Measurements from ENCODE around the gene ATG9B. TPM values are rescaled to one million over a fixed set of nuclear protein-coding genes. Genes with fewer than 3 reads are reported as not detected.

ATG9B gene
- total RNA-seq, 1 donor from 2014 or later = 0.17 TPM

- intact Hi-C loops (cut with DNase I) = no loop called here
- Histone ChIP-seq H3K27me3 (no peaks in the 10 kb centered on the region), H3K27ac (no peak overlapping the region), H3K4me3 (no peak overlapping the region), H3K4me1 (peaks cover 19% of the 10 kb centered on the region), H3K9me3 (no peaks in the 10 kb centered on the region), H3K36me3 (no peaks in the 10 kb centered on the region)
- DNase-seq (no peak), ATAC-seq (no peak)
- TF ChIP-seq CTCF (IDR thresholded peaks at IDR 0.05) = no peak
Observed at GRCh38 chr7:150967349-150967748, 56.9 kb downstream of the ATG9B start.

- H3K4me3 ChIP-seq = no peak overlapping the region
- no peaks in the 10 kb centered on the region for H3K9me3 ChIP-seq
- H3K4me1 ChIP-seq = peaks cover 13% of the 10 kb centered on the region
- H3K27ac ChIP-seq = no peak overlapping the region
- no peak for ATAC-seq
- DNase-seq = no peak
- no peaks in the 10 kb centered on the region for H3K36me3 ChIP-seq
- intact Hi-C loops (cut with DNase I) = no loop called here
- no peak for TF ChIP-seq CTCF (IDR thresholded peaks at IDR 0.05)
- no peaks in the 10 kb centered on the region for H3K27me3 ChIP-seq
Observed at GRCh38 chr7:150966002-150966401, 58.3 kb downstream of the ATG9B start.

- H3K36me3 ChIP-seq = no peaks in the 10 kb centered on the region
- no peak for DNase-seq
- H3K27me3 ChIP-seq = peaks cover under 1% of the 10 kb centered on the region
- H3K27ac ChIP-seq = no peak overlapping the region
- ATAC-seq = no peak
- intact Hi-C loops (cut with DNase I) = no loop called here
- no peak overlapping the region for H3K4me3 ChIP-seq
- TF ChIP-seq CTCF (IDR thresholded peaks at IDR 0.05) = no peak
- H3K4me1 ChIP-seq = peaks cover 13% of the 10 kb centered on the region
- H3K9me3 ChIP-seq = no peaks in the 10 kb centered on the region
Observed at GRCh38 chr7:150965273-150965830, 58.9 kb downstream of the ATG9B start.

Other genes with a start within 250 kb of the ATG9B start
- 68.2 TPM for gene TMEM176B, start 224.1 kb downstream of the ATG9B start, total RNA-seq
- gene TMEM176A, start 223.7 kb downstream of the ATG9B start, total RNA-seq = 63.7 TPM
- 0.64 TPM for gene AOC1, start 172.0 kb downstream of the ATG9B start, total RNA-seq
- gene KCNH2, start 46.2 kb downstream of the ATG9B start, total RNA-seq = 3.6 TPM
- gene NOS3, start 33.5 kb downstream of the ATG9B start, total RNA-seq = 42.9 TPM
- 40.6 TPM for gene ABCB8, start 4.0 kb upstream of the ATG9B start, total RNA-seq
- gene ASIC3, start 24.0 kb upstream of the ATG9B start, total RNA-seq = 2.6 TPM
- 10.4 TPM for gene CDK5, start 33.4 kb upstream of the ATG9B start, total RNA-seq
- gene SLC4A2, start 35.1 kb upstream of the ATG9B start, total RNA-seq = 178 TPM
- 54.2 TPM for gene FASTK, start 56.3 kb upstream of the ATG9B start, total RNA-seq
- 36.3 TPM for gene TMUB1, start 59.0 kb upstream of the ATG9B start, total RNA-seq
- 152 TPM for gene AGAP3, start 62.0 kb upstream of the ATG9B start, total RNA-seq
- gene GBX1, start 143.2 kb upstream of the ATG9B start, total RNA-seq = not detected
- not detected for gene ASB10, start 162.8 kb upstream of the ATG9B start, total RNA-seq
- gene H2BK1, start 186.0 kb upstream of the ATG9B start, total RNA-seq = not detected
- 26.3 TPM for gene ABCF2, start 202.7 kb upstream of the ATG9B start, total RNA-seq
- gene CHPF2, start 208.0 kb upstream of the ATG9B start, total RNA-seq = 37.2 TPM
- 61.5 TPM for gene SMARCD3, start 224.2 kb upstream of the ATG9B start, total RNA-seq